AG04450 (cell line): ENCODE results near the gene FN1. TPM values are rescaled to one million over a fixed set of nuclear protein-coding genes. Genes with fewer than 3 reads are reported as not detected.

ENCODE experiments used
- CTCF ChIA-PET: fragments of 300-600, 350-600 bp; formaldehyde crosslinking; extraction: SDS; loops from one replicate; lab custom pipeline; 2022; ENCODE audit warnings: antibody characterized with exemption, inconsistent platforms; lab: Charles Lee
- POLR2A ChIA-PET: fragments of 350-600 bp; formaldehyde crosslinking; extraction: SDS; loops from one replicate; lab custom pipeline; 2021; ENCODE audit warnings: antibody characterized with exemption, inconsistent platforms; lab: Yijun Ruan, JAX
- DNase-seq: peaks from one replicate; pipeline ENCODE4 v3.0.0-alpha.2; 2011; ENCODE audit warnings: low read depth, low spot score
- H3K27ac ChIP-seq: one replicate; pipeline ENCODE4 v1.5.1; 2012; ENCODE audit warnings: low read depth, low read length, control low read depth
- H3K27me3 ChIP-seq: one replicate; pipeline ENCODE4 v1.6.0; 2012; ENCODE audit warnings: low read length; ENCODE audit not compliant: control insufficient read depth, insufficient read depth
- H3K4me3 ChIP-seq: 2 replicates; pipeline ENCODE4 v1.5.1; 2011; ENCODE audit warnings: mild to moderate bottlenecking, low read depth, low read length, control low read depth
- H3K9me3 ChIP-seq: 2 replicates; pipeline ENCODE4 v1.5.1; 2012; ENCODE audit warnings: low read length; ENCODE audit not compliant: control insufficient read depth, insufficient read depth
- CTCF ChIP-seq: IDR thresholded peaks from 2 replicates; pipeline ENCODE4 v1.5.1; 2011; ENCODE audit warnings: low read depth, low read length, control low read depth, inconsistent platforms
- polyA plus RNA-seq: library from polyadenylated mRNA; depleted of rRNA; stranded (reverse); fragments of >200 nt; gene quantifications from 2 replicates; pipeline ENCODE4 v1.2.3, GENCODE V29; 2011

The FN1 gene
- polyA plus RNA-seq, 1 experiment, result 6,646 TPM

GRCh38 chr2:215395687-215396460, 40.0 kb downstream of the FN1 start:
- H3K27me3 ChIP-seq, result no peaks in the 10 kb centered on the region
- no peak overlapping the region for H3K27ac ChIP-seq
- ChIA-PET POLR2A (interaction anchor here (1.0 kb wide), 1 partner anchor 297 kb away, joined by 4 read pairs; no protein-coding TSS in a partner anchor), CTCF (interaction anchor here (1.9 kb wide), 1 partner anchor 525 kb away, joined by 7 read pairs; no protein-coding TSS in a partner anchor)
- DNase-seq, result no peak
- TF ChIP-seq CTCF, result no peak
- H3K4me3 ChIP-seq, result no peak overlapping the region
- H3K9me3 ChIP-seq, result no peaks in the 10 kb centered on the region

GRCh38 chr2:215394102-215394805, 41.6 kb downstream of the FN1 start:
- H3K9me3 ChIP-seq, result no peaks in the 10 kb centered on the region
- no peak for TF ChIP-seq CTCF
- no peak overlapping the region for H3K4me3 ChIP-seq
- POLR2A ChIA-PET, result interaction anchor here (0.8 kb wide), 1 partner anchor 299 kb away, joined by 3 read pairs; no protein-coding TSS in a partner anchor
- no peaks in the 10 kb centered on the region for H3K27me3 ChIP-seq
- CTCF ChIA-PET, result interaction anchor here (1.2 kb wide), 1 partner anchor 10 kb away, joined by 3 read pairs; no protein-coding TSS in a partner anchor
- DNase-seq, result no peak
- H3K27ac ChIP-seq, result peak overlapping the region; percentile 11

- Histone ChIP-seq H3K27ac (peak overlapping the region; percentile 22), H3K4me3 (no peak overlapping the region), H3K27me3 (no peaks in the 10 kb centered on the region), H3K9me3 (no peaks in the 10 kb centered on the region)
- ChIA-PET CTCF (no interaction called here), POLR2A (no interaction called here)
- DNase-seq, result no peak
- no peak for TF ChIP-seq CTCF
Measured at GRCh38 chr2:215392687-215393270, 43.1 kb downstream of the FN1 start.

- DNase-seq, result no peak
- ChIA-PET POLR2A (interaction anchor here (0.6 kb wide), 1 partner anchor 392 kb away, joined by 5 read pairs; no protein-coding TSS in a partner anchor), CTCF (no interaction called here)
- Histone ChIP-seq H3K27me3 (no peaks in the 10 kb centered on the region), H3K9me3 (no peaks in the 10 kb centered on the region), H3K27ac (no peak overlapping the region), H3K4me3 (no peak overlapping the region)
- TF ChIP-seq CTCF, result no peak
Measured at GRCh38 chr2:215392164-215392563, 43.7 kb downstream of the FN1 start.
